Hematopoietic multipotent progenitor cell treated with erythropoietin and hydrocortisone succinate and interleukin-3 and kit ligand, for 6 days (in vitro differentiated cells): ENCODE measurements around the gene E2F7.
A peak's percentile ranks its signal among the peaks of the same experiment; 100 is the strongest.

Experiments used
- DNase-seq: peaks from one replicate; pipeline ENCODE4 v3.0.0-alpha.2; 2015

Gene E2F7

DNA sequence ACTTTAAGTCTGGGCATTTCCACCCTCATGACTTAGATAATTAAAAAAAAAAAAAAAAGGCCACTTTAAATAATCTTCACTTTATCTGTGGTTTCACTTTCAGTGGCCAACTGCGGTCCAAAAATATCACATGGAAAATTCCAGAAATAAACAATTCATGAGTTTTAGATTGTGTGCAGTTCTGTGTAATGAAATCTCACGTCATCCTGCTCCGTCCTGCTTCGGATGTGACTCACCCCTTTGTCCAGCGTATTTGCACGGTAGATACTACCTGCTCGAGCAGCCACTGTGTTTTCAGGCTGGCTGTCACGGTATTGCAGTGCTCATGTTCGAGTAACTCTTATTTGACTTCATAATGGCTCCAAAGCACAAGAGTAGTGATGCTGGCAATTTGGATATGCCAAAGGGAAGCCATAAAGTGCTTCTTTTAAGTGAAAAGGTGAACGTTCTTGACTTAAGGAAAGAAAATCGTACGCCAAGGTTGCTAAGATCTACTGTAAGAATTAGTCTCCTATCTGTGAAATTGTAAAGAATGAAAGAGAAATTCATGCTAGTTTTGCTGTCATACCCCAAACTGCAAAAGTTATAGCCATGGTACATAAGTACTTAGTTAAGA lies 2.4 kb downstream of the E2F7 start:
- no peak for DNase-seq

DNA sequence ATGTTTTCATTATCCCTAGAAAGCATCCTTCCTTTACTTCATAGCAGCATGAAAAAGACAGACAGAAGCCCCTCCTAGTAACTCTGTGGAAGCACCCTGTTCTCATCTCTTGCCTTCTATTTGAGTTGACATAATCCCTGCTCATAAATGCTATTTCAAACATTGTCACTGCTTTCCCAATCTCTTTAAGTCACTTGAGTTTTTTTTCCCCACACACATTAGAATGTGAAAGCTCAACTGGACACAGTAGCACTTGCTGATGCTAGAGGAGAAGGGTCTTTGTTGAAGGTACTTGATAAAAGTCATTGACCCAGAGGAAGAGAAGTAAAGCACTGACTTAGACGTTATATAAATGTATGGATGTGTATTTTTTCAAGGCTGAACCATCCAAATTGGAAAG lies 3.0 kb downstream of the E2F7 start:
- DNase-seq = no peak

DNA sequence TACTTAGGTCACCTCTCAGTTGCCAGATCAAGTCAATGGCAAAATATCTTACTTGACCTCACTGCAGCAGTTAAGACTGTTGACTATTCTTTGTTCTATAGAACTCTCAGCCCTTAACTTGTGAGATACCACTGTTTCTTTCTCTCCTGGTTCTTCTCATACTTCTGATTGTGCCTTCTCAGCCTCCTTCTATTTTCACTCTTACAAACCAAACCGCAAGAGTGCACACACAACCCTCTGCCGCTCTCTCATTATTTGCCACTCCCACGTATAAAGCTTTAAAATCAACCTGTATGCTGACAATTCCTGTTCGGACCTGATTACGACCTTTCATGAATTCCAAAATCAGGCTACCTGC lies 4.5 kb downstream of the E2F7 start:
- no peak for DNase-seq

DNA sequence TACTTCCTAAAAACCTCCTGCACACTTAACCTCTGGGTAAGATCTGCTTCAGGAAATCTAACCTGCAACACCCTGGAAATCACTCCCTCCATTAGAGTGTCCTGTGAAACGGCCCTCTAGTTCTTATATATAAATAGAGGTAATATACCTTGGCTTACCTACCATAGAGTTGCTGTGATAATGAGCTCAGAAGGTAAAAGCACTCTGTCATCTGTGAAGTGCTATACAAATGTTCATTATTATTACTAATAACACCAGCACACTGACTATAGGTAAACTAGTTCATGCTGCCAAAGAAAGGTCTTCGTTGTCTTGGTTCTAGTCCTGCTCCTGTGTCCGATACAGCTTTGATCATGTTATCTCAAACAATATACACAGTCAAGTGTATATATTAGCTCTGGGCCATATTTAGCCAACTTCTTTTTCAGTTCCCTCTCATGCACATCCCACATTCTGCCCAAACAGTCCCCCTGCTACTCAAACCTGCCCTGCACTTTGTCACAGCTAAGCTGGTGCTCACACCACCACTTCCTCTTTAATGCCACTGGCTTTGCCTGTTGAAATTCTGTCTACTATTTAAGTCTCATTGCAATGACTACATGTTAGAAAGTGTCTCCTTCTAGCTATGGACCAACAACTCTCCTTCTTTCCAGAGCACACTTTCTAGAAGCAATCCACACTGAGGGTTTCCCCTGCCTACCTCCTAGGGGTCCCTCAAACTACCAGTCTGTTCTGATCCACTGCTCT lies 5.1 kb downstream of the E2F7 start:
- DNase-seq = peak; percentile 56

- DNase-seq = no peak
These were observed 6.6 kb downstream of the E2F7 start for GRCh38 chr12:77058740-77059139.

GRCh38 chr12:77054851-77055250 lies 10.5 kb downstream of the E2F7 start:
- DNase-seq = no peak

- DNase-seq = no peak
These were observed 12.1 kb downstream of the E2F7 start for GRCh38 chr12:77053259-77053658.

GRCh38 chr12:77049767-77050353 lies 15.5 kb downstream of the E2F7 start:
- peak; percentile 84 for DNase-seq

GRCh38 chr12:77047341-77048109 lies 17.8 kb downstream of the E2F7 start:
- no peak for DNase-seq

GRCh38 chr12:77046468-77046867 lies 18.9 kb downstream of the E2F7 start:
- DNase-seq = no peak

DNA sequence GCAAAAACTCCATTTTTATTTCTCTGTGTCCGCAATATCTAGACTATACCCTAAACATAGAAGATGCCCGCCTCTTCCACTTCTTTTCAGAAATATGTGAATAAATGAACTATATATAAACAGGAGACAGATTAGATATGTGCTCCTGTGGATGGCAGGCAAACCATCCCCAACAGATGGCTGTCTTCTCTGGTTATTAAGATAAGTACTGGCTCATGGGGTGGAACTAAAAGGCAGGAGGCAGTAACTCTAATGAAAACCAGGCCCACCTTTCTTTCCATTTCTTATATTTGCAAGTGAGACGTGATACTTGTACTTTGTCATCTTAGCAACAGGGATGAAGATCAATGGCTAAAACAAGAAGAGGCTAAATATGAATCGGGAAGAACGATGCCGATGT lies 20.2 kb downstream of the E2F7 start:
- DNase-seq = no peak

DNA sequence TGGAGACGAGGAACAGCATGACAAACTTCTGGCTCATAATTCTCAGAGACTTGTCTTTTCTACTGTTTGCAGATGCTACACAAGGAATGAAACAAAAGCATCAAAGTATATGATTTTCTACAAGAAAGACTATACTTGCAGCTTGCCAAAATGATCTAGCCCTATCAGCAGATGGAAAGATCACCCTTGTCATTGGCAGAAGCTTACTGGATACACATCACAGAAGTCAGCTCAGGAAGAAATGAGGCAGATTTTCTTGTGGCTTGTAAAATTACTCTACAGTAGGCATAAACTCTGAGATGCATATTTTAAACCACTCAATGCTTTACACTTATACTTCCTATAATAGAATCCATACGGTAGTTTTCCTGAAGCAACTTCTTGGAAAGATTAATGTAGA lies 20.6 kb downstream of the E2F7 start:
- DNase-seq = no peak

GRCh38 chr12:77042833-77043232 lies 22.5 kb downstream of the E2F7 start:
- no peak for DNase-seq

GRCh38 chr12:77040231-77040630 lies 25.1 kb downstream of the E2F7 start:
- no peak for DNase-seq

- no peak for DNase-seq
These were observed 30.1 kb downstream of the E2F7 start for GRCh38 chr12:77035226-77035625.

DNA sequence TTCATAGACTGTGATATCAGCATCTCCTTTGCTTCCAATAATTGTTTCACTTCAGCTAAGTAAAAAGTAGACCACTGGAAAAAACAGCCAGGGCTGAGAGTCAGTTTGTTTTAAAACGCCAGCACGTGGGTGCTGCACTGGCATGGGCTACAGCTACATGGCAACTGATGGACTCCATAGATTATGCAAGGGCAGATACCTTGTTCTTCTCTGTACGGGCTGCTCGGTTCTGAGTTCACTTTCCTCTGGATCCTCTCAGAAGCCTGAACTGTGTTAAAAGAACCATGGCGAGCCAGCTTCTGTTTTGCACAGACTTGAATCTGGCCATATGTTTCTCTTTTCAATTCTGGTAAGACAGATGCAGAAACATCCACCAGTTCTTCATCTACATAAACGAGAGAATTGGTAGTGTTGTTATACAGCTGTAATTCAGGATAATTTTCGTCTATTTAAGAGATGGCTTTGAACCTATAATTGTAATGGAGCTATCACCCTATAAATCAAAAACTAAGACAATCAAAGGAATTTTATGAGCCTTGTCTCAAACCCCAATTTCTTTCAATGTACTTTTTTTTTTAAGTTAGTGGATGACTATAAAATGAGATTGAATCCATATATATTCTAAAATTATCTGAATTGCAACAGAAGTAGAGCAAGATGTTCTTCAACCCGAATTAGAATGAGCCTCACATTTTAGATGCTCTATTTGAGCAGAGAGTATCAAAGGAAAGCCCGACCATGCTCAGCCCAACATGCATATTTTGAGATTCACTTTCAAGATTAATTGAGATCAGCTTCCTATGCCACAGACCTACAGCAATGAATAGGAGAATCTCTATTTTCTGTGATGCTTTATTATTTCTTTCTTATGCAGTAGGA lies 31.5 kb downstream of the E2F7 start:
- DNase-seq = no peak

- no peak for DNase-seq
These were observed 33.0 kb downstream of the E2F7 start for GRCh38 chr12:77032406-77032805.

- no peak for DNase-seq
These were observed 33.6 kb downstream of the E2F7 start for GRCh38 chr12:77031745-77032144.

- no peak for DNase-seq
These were observed 39.5 kb downstream of the E2F7 start for GRCh38 chr12:77025782-77026314.

GRCh38 chr12:77023501-77023900 lies 41.9 kb downstream of the E2F7 start:
- DNase-seq = no peak

DNA sequence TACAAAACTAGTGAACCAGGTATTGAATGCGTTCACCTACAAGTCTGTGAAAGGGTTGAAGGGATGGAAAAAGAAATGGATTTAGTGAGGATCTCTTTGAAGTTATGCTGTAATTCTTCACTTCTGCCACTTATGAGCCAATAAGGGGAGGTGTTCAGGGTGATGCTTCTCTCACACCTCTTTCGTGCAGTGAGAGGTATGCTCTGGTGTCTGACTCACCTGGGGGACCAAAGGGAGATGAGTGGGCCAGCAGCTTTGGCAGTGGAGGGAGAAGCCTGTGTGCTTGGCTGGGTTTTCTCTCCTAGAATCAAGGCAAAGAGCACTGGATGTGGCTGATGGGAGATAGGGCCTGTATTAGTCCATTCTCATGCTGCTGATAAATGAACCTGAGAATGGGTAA lies 45.4 kb downstream of the E2F7 start:
- DNase-seq = no peak

DNA sequence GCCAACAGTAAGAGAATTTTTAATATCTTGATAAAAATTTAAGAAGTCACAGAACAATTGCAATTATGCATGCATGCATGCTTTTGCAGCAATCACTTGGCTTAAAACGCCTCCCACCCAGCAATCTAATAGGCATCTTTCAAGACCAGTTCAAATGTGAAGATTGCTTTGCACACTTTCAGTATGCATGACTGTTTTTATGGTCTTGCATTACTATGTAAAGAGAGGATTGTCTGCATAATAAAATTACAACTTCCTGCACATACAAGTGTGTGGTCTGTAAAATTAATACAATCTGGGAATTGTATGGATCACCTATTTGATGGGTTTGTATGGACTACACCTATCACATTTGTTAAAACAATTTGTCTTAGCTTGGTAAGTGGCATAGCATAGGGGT lies 48.8 kb downstream of the E2F7 start:
- DNase-seq = no peak

- DNase-seq = no peak
These were observed 52.3 kb downstream of the E2F7 start for GRCh38 chr12:77013091-77013490.
